Dendritic cell treated with granulocyte-macrophage colony-stimulating factor and Interleukin-4, amounts not matched to agents 40 ng/mL and 50 ng/mL, for 4 days (primary cell): ENCODE data around the gene TGM2.

Experiments
- H3K27ac Mint-ChIP-seq: one replicate; pipeline ENCODE4 v1.8.0; 2022; ENCODE audit warnings: mild to moderate bottlenecking, mixed read lengths
- H3K27me3 Mint-ChIP-seq: one replicate; pipeline ENCODE4 v1.8.0; 2022; ENCODE audit warnings: mild to moderate bottlenecking, mixed read lengths
- H3K36me3 Mint-ChIP-seq: one replicate; pipeline ENCODE4 v1.8.0; 2022; ENCODE audit warnings: low read depth, mixed read lengths
- H3K4me1 Mint-ChIP-seq: one replicate; pipeline ENCODE4 v1.8.0; 2022; ENCODE audit warnings: low read depth, mixed read lengths
- H3K4me3 Mint-ChIP-seq: one replicate; pipeline ENCODE4 v1.8.0; 2022; ENCODE audit warnings: mild to moderate bottlenecking, moderate library complexity, mixed read lengths
- H3K9me3 Mint-ChIP-seq: one replicate; pipeline ENCODE4 v1.8.0; 2022; ENCODE audit warnings: mixed read lengths
- intact Hi-C: fragments of 100-400 bp; cut with micrococcal nuclease; formaldehyde crosslinking; loops from one replicate; pipeline ENCODE4 v1.15.0; 2022

Gene TGM2

GRCh38 chr20:38167328-38167850, 2.3 kb upstream of the TGM2 start:
- Mint-ChIP-seq H3K4me3 (no peak overlapping the region), H3K36me3 (no peaks in the 10 kb centered on the region), H3K4me1 (peaks cover 96% of the 10 kb centered on the region), H3K27me3 (no peaks in the 10 kb centered on the region), H3K9me3 (no peaks in the 10 kb centered on the region), H3K27ac (peak overlapping the region; percentile 97)
- intact Hi-C loops = loop anchor here (5.0 kb wide), 1 partner anchor 35 kb away; no protein-coding TSS in a partner anchor

- intact Hi-C loops = loop anchor here (5.0 kb wide), 1 partner anchor 36 kb away; no protein-coding TSS in a partner anchor
- Mint-ChIP-seq H3K36me3 (no peaks in the 10 kb centered on the region), H3K27ac (peak overlapping the region; percentile 54), H3K9me3 (no peaks in the 10 kb centered on the region), H3K4me3 (no peak overlapping the region), H3K27me3 (no peaks in the 10 kb centered on the region), H3K4me1 (peaks cover 93% of the 10 kb centered on the region)
Measured at GRCh38 chr20:38166703-38167233, 1.7 kb upstream of the TGM2 start.

GRCh38 chr20:38165966-38166702, 1.1 kb upstream of the TGM2 start:
- intact Hi-C loops = loop anchor here (1.0 to 5.0 kb wide), 3 partner anchors 36 to 93 kb away; no protein-coding TSS in a partner anchor
- Mint-ChIP-seq H3K36me3 (no peaks in the 10 kb centered on the region), H3K9me3 (no peaks in the 10 kb centered on the region), H3K4me3 (no peak overlapping the region), H3K27ac (peak overlapping the region; percentile 54), H3K4me1 (peaks cover 86% of the 10 kb centered on the region), H3K27me3 (no peaks in the 10 kb centered on the region)

- Mint-ChIP-seq H3K36me3 (no peaks in the 10 kb centered on the region), H3K9me3 (no peaks in the 10 kb centered on the region), H3K27me3 (no peaks in the 10 kb centered on the region), H3K4me1 (peaks cover 72% of the 10 kb centered on the region), H3K27ac (no peak overlapping the region), H3K4me3 (peak overlapping the region; percentile 68)
- intact Hi-C loops = loop anchor here (1.0 to 5.0 kb wide), 3 partner anchors 38 to 92 kb away; no protein-coding TSS in a partner anchor
Measured at GRCh38 chr20:38164624-38165088, 414 bp downstream of the TGM2 start.

- Mint-ChIP-seq H3K4me1 (peaks cover 66% of the 10 kb centered on the region), H3K4me3 (peak overlapping the region; percentile 68), H3K36me3 (no peaks in the 10 kb centered on the region), H3K9me3 (no peaks in the 10 kb centered on the region), H3K27me3 (no peaks in the 10 kb centered on the region), H3K27ac (no peak overlapping the region)
- intact Hi-C loops = loop anchor here (2.0 kb wide), 1 partner anchor 91 kb away; no protein-coding TSS in a partner anchor
Measured at GRCh38 chr20:38164069-38164468, 1.0 kb downstream of the TGM2 start.

- intact Hi-C loops = no loop called here
- no peaks in the 10 kb centered on the region for H3K36me3 Mint-ChIP-seq
- no peaks in the 10 kb centered on the region for H3K9me3 Mint-ChIP-seq
Measured at GRCh38 chr20:38162878-38163875, 1.9 kb downstream of the TGM2 start.

GRCh38 chr20:38162149-38162548, 2.9 kb downstream of the TGM2 start:
- no peak overlapping the region for H3K27ac Mint-ChIP-seq
- H3K9me3 Mint-ChIP-seq = no peaks in the 10 kb centered on the region
- H3K27me3 Mint-ChIP-seq = no peaks in the 10 kb centered on the region
- H3K4me3 Mint-ChIP-seq = no peak overlapping the region
- intact Hi-C loops = no loop called here
- H3K4me1 Mint-ChIP-seq = peaks cover 46% of the 10 kb centered on the region
- no peaks in the 10 kb centered on the region for H3K36me3 Mint-ChIP-seq

More at GRCh38 chr20:38162878-38163875, 1.9 kb downstream of the TGM2 start:
- Mint-ChIP-seq H3K4me1 (peaks cover 57% of the 10 kb centered on the region), H3K27me3 (no peaks in the 10 kb centered on the region), H3K27ac (no peak overlapping the region), H3K4me3 (no peak overlapping the region)

GRCh38 chr20:38161412-38161774, 3.7 kb downstream of the TGM2 start:
- no peak overlapping the region for H3K27ac Mint-ChIP-seq

GRCh38 chr20:38159957-38160756, 4.9 kb downstream of the TGM2 start:
- intact Hi-C loops = no loop called here
- Mint-ChIP-seq H3K4me1 (peaks cover 27% of the 10 kb centered on the region), H3K9me3 (no peaks in the 10 kb centered on the region), H3K36me3 (peaks cover 6% of the 10 kb centered on the region), H3K4me3 (no peak overlapping the region), H3K27ac (no peak overlapping the region), H3K27me3 (no peaks in the 10 kb centered on the region)

More at GRCh38 chr20:38161412-38161774, 3.7 kb downstream of the TGM2 start:
- Mint-ChIP-seq H3K4me3 (no peak overlapping the region), H3K9me3 (no peaks in the 10 kb centered on the region), H3K27me3 (no peaks in the 10 kb centered on the region), H3K4me1 (peaks cover 39% of the 10 kb centered on the region), H3K36me3 (no peaks in the 10 kb centered on the region)
- intact Hi-C loops = no loop called here

GRCh38 chr20:38159566-38159956, 5.5 kb downstream of the TGM2 start:
- Mint-ChIP-seq H3K4me1 (peaks cover 21% of the 10 kb centered on the region), H3K9me3 (no peaks in the 10 kb centered on the region), H3K4me3 (no peak overlapping the region), H3K27me3 (no peaks in the 10 kb centered on the region), H3K36me3 (peaks cover 6% of the 10 kb centered on the region), H3K27ac (peak overlapping the region; percentile 1)
- intact Hi-C loops = no loop called here

- Mint-ChIP-seq H3K4me3 (no peak overlapping the region), H3K27ac (peak overlapping the region; percentile 1), H3K9me3 (no peaks in the 10 kb centered on the region), H3K4me1 (peaks cover 14% of the 10 kb centered on the region), H3K27me3 (no peaks in the 10 kb centered on the region), H3K36me3 (peaks cover 6% of the 10 kb centered on the region)
- intact Hi-C loops = no loop called here
Measured at GRCh38 chr20:38158701-38159351, 6.2 kb downstream of the TGM2 start.

GRCh38 chr20:38157635-38158495, 7.2 kb downstream of the TGM2 start:
- intact Hi-C loops = no loop called here
- Mint-ChIP-seq H3K4me3 (no peak overlapping the region), H3K9me3 (no peaks in the 10 kb centered on the region), H3K4me1 (peaks cover 10% of the 10 kb centered on the region), H3K27me3 (no peaks in the 10 kb centered on the region), H3K27ac (no peak overlapping the region), H3K36me3 (peaks cover 6% of the 10 kb centered on the region)
